BLaER1 treated with 17β-estradiol and CSF1 and Interleukin-3, amounts not matched to agents 10 nM and 100 nM (cell line): ENCODE data around the gene WASF2.
A peak's percentile ranks its signal among the peaks of the same experiment; 100 is the strongest.

ENCODE experiments used
- H3K27ac ChIP-seq, 11 experiments: shearing (Covaris generic); formaldehyde crosslinking; 2 replicates each; pipeline ENCODE4 v1.8.1; 2022
- H3K27me3 ChIP-seq, 11 experiments: shearing (Covaris generic); formaldehyde crosslinking; 2 replicates each; pipeline ENCODE4 v1.8.1; 2022
- H3K36me3 ChIP-seq, 11 experiments: shearing (Covaris generic); formaldehyde crosslinking; 2 replicates each; pipeline ENCODE4 v1.8.1; 2022
- H3K4me1 ChIP-seq, 10 experiments: shearing (Covaris generic); formaldehyde crosslinking; 2 replicates each; pipeline ENCODE4 v1.8.1; 2022
- H3K4me2 ChIP-seq, 11 experiments: shearing (Covaris generic); formaldehyde crosslinking; 2 replicates each; pipeline ENCODE4 v1.8.1; 2022
- H3K4me3 ChIP-seq, 10 experiments: shearing (Covaris generic); formaldehyde crosslinking; 2 replicates each; pipeline ENCODE4 v1.8.1; 2022
- H3K9ac ChIP-seq, 11 experiments: shearing (Covaris generic); formaldehyde crosslinking; 2 replicates each; pipeline ENCODE4 v1.8.1; 2022
- H3K9me3 ChIP-seq, 11 experiments: shearing (Covaris generic); formaldehyde crosslinking; replicated peaks in 1 of 11; 2 replicates each; pipeline ENCODE4 v1.8.1; 2022
- H4K20me1 ChIP-seq, 11 experiments: shearing (Covaris generic); formaldehyde crosslinking; 2 replicates each; pipeline ENCODE4 v1.8.1; 2022
- Cebpa-rat ChIP-seq, 11 experiments: shearing (Covaris generic); IDR thresholded peaks; 2 replicates each; pipeline ENCODE4 v1.8.1; 2022

Gene WASF2

DNA sequence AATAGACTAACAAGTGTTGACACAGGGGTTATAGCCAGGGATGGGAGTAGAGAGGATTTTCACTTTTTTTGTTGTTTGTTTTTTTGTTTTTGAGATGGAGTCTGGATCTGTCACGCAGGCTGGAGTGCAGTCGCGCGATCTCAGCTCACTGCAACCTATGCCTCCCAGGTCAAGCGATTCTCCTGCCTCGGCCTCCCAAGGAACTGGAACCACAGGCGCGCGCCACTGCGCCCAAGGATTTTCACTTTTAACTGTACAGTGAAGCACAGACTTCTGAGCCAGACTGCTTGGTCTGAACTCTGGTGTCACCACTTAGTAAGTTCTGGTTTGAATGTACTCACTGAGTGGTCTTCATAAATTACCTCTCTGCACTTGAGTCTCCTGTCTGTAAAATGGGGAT lies 40.2 kb upstream of the WASF2 start:
- peaks cover 71 to 94% (median 88%) of the 10 kb centered on the region in 10 experiments for H3K4me1 ChIP-seq
- no peak overlapping the region; a peak in 1 of 22 replicates for H3K27ac ChIP-seq
- no peaks in the 10 kb centered on the region for H3K27me3 ChIP-seq
- no peak for TF ChIP-seq Cebpa-rat (IDR thresholded peaks at IDR 0.05)
- peaks cover 0 to 34% (median 2%) of the 10 kb centered on the region in 11 experiments; a peak in 9 of 22 replicates for H4K20me1 ChIP-seq
- H3K4me2 ChIP-seq = peak overlapping the region in 10 of 11 experiments; percentile 91 to 100 (median 98); a peak in 14 of 22 replicates
- H3K9me3 ChIP-seq = no peaks in the 10 kb centered on the region
- no peak overlapping the region for H3K4me3 ChIP-seq
- H3K9ac ChIP-seq = no peak overlapping the region
- H3K36me3 ChIP-seq = peaks cover 12 to 28% (median 21%) of the 10 kb centered on the region in 11 experiments; a peak in 20 of 22 replicates

DNA sequence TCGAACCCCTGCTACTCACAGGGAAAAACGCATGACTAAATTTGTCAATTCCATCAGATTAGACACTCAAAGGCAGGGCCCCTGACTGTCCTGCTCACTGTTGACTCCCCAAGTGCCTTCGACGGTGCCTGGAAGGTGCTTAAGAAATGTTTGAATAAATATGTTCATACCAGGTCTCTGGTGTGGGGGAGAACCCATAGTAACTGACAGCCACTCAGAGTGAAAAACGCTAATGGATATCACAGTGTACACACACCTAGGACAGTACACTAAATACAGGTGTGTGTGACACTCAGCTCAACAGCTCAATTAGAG lies 39.7 kb upstream of the WASF2 start:
- Histone ChIP-seq H3K4me3 (no peak overlapping the region), H3K4me1 (peaks cover 73 to 96% (median 93%) of the 10 kb centered on the region in 10 experiments), H4K20me1 (peaks cover 0 to 29% (median 0%) of the 10 kb centered on the region in 11 experiments; a peak in 2 of 22 replicates), H3K36me3 (peaks cover 8 to 23% (median 16%) of the 10 kb centered on the region in 11 experiments; a peak in 19 of 22 replicates), H3K9me3 (no peaks in the 10 kb centered on the region), H3K27me3 (no peaks in the 10 kb centered on the region), H3K4me2 (peak overlapping the region; percentile 91 to 100 (median 99)), H3K9ac (peak overlapping the region in 7 of 11 experiments; percentile 3 to 79 (median 76); a peak in 2 of 22 replicates), H3K27ac (peak overlapping the region in 7 of 11 experiments; percentile 30 to 92 (median 82); a peak in 9 of 22 replicates)
- TF ChIP-seq Cebpa-rat (IDR thresholded peaks at IDR 0.05) = no peak

DNA sequence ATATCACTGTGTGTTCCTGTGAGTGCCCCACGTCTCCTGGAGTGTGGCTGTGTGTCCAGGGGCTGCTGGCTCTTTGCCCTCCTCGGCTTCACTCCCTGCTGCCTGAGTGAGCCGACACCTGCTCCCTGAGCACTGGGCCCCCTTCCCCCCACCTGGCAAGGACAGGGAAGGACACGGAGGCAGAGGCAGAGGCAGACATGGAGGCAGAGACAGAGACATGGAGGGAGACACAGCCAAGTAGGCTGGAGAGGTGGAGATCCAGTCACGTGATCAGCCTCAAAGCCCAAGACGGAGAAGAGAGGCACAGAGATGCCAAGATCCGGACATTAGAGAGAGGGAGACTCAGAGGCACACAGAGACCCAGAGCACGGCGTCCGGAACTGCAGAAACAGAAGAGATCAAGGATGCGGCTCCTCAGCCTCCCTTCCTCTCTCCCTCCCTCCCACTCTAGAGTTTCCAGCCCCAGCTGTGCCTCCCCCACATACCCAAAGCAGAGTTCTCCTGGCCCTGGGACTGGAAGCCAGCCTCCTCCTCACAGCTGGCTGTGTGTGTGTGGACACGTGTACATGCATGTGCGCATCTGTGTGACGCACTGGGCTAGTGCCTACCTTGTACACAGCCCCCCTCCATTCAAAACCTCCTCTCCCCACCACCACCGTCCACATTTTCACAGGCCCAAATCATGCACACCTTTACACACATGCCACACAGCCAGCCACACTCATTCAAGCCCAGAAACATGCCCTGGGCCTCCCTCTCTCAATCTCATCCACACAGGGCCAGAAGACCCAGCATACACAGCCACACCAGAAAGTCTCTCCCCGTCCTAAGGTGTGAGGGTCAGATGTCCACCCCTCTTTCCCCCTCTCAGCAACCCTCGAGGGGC lies 39.1 kb upstream of the WASF2 start:
- H3K4me1 ChIP-seq = peaks cover 79 to 100% (median 99%) of the 10 kb centered on the region in 10 experiments
- H3K4me2 ChIP-seq = peak overlapping the region; percentile 91 to 100 (median 99)
- H3K9ac ChIP-seq = peak overlapping the region; percentile 71 to 86 (median 76); a peak in 21 of 22 replicates
- no peak for TF ChIP-seq Cebpa-rat (IDR thresholded peaks at IDR 0.05)
- H3K27me3 ChIP-seq = no peaks in the 10 kb centered on the region
- no peaks in the 10 kb centered on the region for H3K9me3 ChIP-seq
- peak overlapping the region; percentile 51 to 67 (median 58); a peak in 18 of 20 replicates for H3K4me3 ChIP-seq
- H3K27ac ChIP-seq = peak overlapping the region; percentile 30 to 92 (median 82); a peak in 18 of 22 replicates
- peaks cover 0 to 29% (median 0%) of the 10 kb centered on the region in 11 experiments; a peak in 2 of 22 replicates for H4K20me1 ChIP-seq
- peaks cover 4 to 17% (median 12%) of the 10 kb centered on the region in 11 experiments; a peak in 19 of 22 replicates for H3K36me3 ChIP-seq

DNA sequence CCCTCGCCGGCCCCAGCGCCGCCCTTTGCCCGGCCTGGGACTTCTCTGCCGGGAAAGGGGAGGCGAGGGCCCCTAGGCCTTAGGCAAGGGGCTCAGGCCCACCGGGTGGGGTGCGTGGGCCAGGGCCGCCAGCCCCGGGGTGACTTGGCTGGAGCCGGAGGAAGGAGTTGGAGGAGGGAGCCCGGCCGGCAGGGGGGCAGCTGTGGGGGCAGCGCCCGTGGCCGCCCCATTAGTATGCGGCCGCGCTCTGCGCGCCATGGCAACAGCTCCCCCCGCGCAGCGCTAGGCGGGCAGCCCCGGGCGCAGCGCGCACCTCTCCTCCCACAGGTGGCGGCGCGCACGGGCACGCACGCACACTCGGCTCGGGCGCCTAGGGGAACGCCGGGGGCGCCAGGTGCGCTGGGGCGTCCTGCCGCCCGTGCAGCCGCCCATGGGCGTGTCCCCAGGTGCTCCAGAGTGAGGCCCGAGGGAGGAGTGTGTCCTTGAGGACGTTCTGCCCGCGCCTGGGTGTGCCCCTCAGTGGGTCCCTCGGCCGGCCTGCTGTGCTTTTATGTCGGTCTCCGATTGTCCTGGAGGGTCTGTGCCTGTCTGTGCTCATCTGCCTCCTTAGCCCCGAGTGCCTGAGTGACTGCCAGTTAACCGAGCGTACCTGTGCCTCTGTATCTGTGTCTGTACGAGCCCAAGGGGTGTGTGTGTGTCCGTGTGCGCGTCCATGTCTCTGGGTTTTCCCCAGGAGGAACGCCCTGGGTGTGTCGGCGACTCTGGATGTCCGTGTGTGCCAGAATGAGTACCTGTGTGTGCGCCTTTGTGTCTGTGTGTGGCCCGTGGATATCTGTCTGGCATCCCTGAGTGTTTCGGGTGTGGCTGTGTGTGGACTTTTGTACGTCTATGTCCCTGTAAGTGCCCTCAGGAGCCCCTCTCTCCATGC lies 38.2 kb upstream of the WASF2 start:
- Histone ChIP-seq H3K4me1 (peaks cover 86 to 100% (median 99%) of the 10 kb centered on the region in 10 experiments), H3K4me2 (peak overlapping the region; percentile 91 to 100 (median 99))

DNA sequence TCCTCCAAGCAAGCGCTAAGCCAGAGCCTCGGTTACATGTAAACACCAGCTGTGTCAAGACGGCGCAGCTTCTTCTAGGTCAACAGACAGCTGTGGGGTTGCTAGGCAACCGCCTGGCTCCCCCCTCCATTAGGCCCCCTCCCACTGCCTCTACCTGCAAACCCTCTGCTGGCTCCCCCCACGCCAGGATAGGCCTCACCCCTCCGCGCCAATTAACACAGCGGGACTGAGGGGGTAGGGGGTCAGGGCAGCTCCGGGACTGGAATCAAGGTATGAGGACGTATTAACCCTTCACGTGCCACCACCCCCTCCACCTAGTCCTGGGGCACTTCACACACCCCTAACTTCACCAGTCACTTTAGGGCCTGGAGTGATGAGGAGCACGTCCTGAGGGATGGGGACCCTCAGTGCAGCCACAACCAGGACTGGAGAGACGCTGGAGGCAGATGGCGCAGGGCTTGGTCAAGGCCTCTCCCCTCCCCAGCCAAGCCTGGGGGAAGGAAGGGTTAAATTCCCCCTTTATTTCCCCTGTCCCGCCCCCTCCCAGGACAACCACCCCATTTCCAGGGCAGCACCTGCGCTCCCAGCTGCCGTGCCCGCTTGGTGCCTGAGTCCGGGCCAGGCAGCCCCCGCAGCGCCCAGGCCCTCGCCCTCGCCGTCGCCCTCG lies 37.4 kb upstream of the WASF2 start:
- no peaks in the 10 kb centered on the region for H3K27me3 ChIP-seq
- H3K36me3 ChIP-seq = no peaks in the 10 kb centered on the region
- peak overlapping the region; percentile 71 to 86 (median 76) for H3K9ac ChIP-seq
- no peak for TF ChIP-seq Cebpa-rat (IDR thresholded peaks at IDR 0.05)
- peak overlapping the region; percentile 51 to 67 (median 58) for H3K4me3 ChIP-seq
- H4K20me1 ChIP-seq = peaks cover 0 to 20% (median 0%) of the 10 kb centered on the region in 11 experiments; a peak in 2 of 22 replicates
- peaks cover 86 to 100% (median 99%) of the 10 kb centered on the region in 10 experiments for H3K4me1 ChIP-seq
- no peaks in the 10 kb centered on the region for H3K9me3 ChIP-seq
- peak overlapping the region; percentile 91 to 100 (median 99) for H3K4me2 ChIP-seq
- H3K27ac ChIP-seq = peak overlapping the region; percentile 61 to 92 (median 82)

More for the DNA sequence above, 38.2 kb upstream of the WASF2 start:
- Histone ChIP-seq H3K9ac (peak overlapping the region; percentile 71 to 86 (median 76)), H4K20me1 (peaks cover 0 to 28% (median 0%) of the 10 kb centered on the region in 11 experiments; a peak in 2 of 22 replicates), H3K9me3 (no peaks in the 10 kb centered on the region), H3K4me3 (peak overlapping the region; percentile 51 to 67 (median 58)), H3K36me3 (peaks cover 0 to 8% (median 3%) of the 10 kb centered on the region in 11 experiments; a peak in 5 of 22 replicates), H3K27ac (peak overlapping the region; percentile 61 to 92 (median 82)), H3K27me3 (no peaks in the 10 kb centered on the region)
- no peak for TF ChIP-seq Cebpa-rat (IDR thresholded peaks at IDR 0.05)

DNA sequence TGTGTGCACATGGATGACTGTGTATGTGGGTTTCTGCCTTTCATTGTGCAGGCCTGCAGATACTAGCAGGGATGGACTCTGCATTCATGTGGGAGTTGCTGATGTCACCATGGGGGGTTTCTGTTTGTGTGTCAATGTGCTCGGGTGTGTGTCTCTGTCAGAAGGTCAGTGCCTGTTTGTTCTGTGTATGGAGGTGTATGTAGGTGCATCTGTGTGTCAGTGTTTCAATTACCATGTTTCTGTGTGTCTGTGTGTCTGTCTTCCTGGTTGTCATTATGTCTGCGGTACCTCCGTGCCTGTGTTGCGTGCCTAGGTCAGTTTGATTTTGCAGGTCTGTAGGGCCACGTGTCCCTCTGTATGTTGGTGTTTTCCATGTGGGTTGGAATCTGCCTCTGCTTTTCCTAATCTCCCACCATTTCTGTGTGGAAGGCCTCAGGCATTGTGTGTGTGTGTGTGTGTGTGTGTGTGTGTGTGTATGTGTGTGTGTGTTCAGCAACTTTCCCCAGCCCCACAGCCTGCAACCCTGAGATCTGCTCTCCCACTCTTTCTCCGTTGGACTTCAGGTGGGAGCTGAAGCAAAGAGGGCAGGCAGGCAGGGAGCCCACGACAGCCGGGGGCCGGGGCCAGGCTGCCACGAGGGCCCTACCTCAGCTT lies 36.7 kb upstream of the WASF2 start:
- no peaks in the 10 kb centered on the region for H3K9me3 ChIP-seq
- H3K9ac ChIP-seq = peak overlapping the region; percentile 71 to 86 (median 76)
- H4K20me1 ChIP-seq = peaks cover 0 to 16% (median 0%) of the 10 kb centered on the region in 11 experiments; a peak in 1 of 22 replicates
- H3K4me3 ChIP-seq = peak overlapping the region; percentile 51 to 67 (median 58)
- no peaks in the 10 kb centered on the region for H3K36me3 ChIP-seq
- no peak for TF ChIP-seq Cebpa-rat (IDR thresholded peaks at IDR 0.05)
- peak overlapping the region; percentile 76 to 92 (median 82); a peak in 21 of 22 replicates for H3K27ac ChIP-seq
- H3K27me3 ChIP-seq = no peaks in the 10 kb centered on the region
- peak overlapping the region; percentile 91 to 100 (median 99) for H3K4me2 ChIP-seq
- peaks cover 86 to 100% (median 99%) of the 10 kb centered on the region in 10 experiments for H3K4me1 ChIP-seq

DNA sequence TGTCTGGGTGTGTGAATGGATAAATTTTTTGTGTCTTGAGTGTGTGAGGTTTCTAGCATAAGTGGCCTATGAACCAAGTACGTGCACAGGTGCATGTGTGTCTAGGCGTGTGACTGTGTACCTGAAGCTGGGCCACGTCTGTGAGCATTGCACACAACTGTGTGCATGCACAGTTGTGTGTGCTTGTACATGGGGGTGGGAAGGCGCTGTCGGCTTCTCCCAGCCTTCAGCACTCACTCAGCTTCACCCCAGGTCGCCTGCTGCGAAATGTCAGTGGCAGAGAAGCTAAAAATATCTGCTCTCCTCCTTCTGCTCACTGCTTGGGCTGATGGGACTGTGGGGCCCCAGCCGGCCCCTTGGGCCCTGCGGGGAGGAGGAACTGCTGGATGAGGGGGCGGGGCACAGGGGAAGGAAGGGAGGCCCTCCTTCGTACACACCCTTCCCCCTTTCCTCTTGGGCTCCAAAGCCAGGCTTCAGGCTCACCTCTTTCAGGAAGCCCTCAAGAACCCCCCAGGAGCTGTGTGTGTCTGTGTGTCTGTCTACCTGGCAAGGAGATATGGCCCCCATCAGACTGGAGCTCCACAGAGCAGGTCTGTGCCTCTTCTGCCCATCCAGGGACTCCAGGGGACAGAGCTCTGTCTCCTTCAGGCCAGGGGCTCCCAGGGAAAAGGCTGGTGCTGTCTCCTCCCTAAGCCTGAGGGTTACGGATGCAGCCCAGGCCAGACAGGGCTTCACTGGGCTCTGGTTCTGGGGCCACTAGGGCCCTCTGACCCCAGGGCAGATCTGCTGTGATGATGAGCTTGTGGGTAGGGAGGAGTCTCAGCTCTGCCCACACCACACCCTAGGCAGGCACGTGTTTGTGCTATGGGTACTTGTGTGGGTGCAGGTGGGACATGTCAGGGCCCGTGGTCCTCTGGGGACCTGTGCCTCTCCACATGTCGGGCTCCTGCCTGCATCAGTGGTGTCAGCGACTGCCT lies 35.6 kb upstream of the WASF2 start:
- H3K4me1 ChIP-seq = peaks cover 92 to 100% (median 99%) of the 10 kb centered on the region in 10 experiments

More for the DNA sequence above, 35.6 kb upstream of the WASF2 start:
- H3K36me3 ChIP-seq = no peaks in the 10 kb centered on the region
- H3K9ac ChIP-seq = peak overlapping the region; percentile 71 to 86 (median 76)
- peak overlapping the region; percentile 76 to 92 (median 82) for H3K27ac ChIP-seq
- H3K27me3 ChIP-seq = no peaks in the 10 kb centered on the region
- H3K4me2 ChIP-seq = peak overlapping the region; percentile 91 to 100 (median 99)
- H3K9me3 ChIP-seq = no peaks in the 10 kb centered on the region
- no peak for TF ChIP-seq Cebpa-rat (IDR thresholded peaks at IDR 0.05)
- H3K4me3 ChIP-seq = peak overlapping the region; percentile 51 to 67 (median 58)
- peaks cover 0 to 13% (median 0%) of the 10 kb centered on the region in 11 experiments; a peak in 1 of 22 replicates for H4K20me1 ChIP-seq
